Stimulated activated CD4-positive, alpha-beta T cell treated with anti-CD3 and anti-CD28 coated beads, Interleukin-1b, Interleukin-23, amount 100 ng/mL, for 24 hours (primary cell): ENCODE results near the gene SYNPO2.
"Not testable (repeated sequence)": the region's sequence is repeated elsewhere in the genome, so short reads cannot be mapped to it uniquely, and the experiment has no call there.

Experiments
- DNase-seq, 4 experiments: peaks; one replicate each; pipeline ENCODE4 v3.0.0-alpha.2; 2020; ENCODE audit warnings: low read depth in 4 of 4, low spot score in 1 of 4

The SYNPO2 gene

GRCh38 chr4:119053997-119054396 lies 165.3 kb downstream of the SYNPO2 start:
- DNase-seq, result no peak

DNA sequence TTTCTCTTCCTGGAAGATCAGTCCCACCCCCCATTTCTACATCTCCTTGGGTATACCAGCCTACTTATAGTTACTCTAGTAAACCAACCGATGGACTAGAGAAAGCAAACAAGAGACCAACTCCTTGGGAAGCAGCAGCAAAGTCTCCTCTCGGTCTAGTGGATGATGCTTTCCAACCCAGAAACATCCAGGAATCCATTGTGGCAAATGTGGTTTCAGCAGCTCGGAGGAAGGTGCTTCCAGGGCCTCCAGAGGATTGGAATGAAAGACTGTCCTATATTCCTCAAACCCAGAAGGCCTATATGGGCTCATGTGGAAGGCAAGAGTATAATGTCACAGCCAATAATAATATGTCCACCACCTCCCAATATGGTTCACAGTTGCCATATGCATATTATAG lies 168.8 kb downstream of the SYNPO2 start:
- no peak for DNase-seq

GRCh38 chr4:119059221-119059620 lies 170.6 kb downstream of the SYNPO2 start:
- no peak for DNase-seq

DNA sequence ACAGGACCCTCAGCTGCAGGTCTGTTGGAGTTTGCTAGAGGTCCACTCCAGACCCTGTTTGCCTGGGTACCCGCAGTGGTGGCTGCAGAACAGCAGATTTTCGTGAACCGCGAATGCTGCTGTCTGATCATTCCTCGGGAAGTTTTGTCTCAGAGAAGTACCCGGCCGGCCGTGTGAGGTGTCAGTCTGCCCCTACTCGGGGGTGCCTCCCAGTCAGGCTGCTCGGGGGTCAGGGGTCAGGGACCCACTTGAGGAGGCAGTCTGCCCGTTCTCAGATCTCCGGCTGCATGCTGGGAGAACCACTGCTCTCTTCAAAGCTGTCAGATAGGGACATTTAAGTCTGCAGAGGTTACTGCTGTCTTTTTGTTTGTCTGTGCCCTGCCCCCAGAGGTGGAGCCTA lies 178.5 kb downstream of the SYNPO2 start:
- DNase-seq, result not testable (repeated sequence)

DNA sequence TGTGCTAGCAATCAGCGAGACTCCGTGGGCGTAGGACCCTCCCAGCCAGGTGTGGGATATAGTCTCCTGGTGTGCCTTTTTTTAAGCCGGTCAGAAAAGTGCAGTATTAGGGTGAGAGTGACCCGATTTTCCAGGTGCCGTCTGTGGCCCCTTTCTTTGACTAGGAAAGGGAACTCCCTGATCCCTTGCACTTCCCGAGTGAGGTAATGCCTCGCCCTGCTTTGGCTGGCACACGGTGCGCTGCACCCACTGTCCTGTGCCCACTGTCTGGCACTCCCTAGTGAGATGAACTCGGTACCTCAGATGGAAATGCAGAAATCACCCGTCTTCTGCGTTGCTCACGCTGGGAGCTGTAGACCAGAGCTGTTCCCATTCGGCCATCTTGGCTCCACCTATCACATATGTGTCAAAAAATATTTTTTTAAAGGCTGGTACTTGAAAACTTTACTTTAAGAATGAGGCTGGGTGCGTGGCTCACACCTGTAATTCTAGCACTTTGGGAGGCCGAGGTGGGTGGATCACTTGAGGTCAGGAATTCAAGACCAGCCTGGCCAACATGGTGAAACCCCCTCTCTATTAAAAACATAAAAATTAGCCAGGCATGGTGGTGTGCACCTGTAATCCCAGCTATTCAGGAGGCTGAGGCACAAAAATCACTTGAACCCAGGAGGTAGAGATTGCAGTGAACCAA lies 179.2 kb downstream of the SYNPO2 start:
- DNase-seq, result not testable (repeated sequence)

- no peak for DNase-seq
These were observed 179.9 kb downstream of the SYNPO2 start for GRCh38 chr4:119068529-119068962.

DNA sequence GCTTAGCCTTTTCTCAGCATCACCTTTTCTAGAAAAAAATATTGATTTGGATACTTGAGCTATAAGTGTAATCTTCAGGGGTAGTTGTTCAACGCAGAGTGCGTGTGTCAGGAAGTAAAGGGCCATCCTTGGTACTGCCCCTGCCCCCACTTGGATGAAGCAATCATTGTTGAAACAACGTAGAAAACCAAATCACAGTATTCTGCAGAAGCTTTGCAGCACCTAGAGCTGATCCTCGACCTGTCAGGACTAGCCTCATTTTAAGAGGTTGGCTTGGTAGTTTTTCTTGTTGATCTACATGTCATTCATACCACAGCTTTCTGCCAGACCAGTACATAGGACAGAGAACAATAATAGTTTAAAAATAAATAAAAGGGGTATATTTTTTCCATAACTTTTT lies 181.6 kb downstream of the SYNPO2 start:
- no peak for DNase-seq

DNA sequence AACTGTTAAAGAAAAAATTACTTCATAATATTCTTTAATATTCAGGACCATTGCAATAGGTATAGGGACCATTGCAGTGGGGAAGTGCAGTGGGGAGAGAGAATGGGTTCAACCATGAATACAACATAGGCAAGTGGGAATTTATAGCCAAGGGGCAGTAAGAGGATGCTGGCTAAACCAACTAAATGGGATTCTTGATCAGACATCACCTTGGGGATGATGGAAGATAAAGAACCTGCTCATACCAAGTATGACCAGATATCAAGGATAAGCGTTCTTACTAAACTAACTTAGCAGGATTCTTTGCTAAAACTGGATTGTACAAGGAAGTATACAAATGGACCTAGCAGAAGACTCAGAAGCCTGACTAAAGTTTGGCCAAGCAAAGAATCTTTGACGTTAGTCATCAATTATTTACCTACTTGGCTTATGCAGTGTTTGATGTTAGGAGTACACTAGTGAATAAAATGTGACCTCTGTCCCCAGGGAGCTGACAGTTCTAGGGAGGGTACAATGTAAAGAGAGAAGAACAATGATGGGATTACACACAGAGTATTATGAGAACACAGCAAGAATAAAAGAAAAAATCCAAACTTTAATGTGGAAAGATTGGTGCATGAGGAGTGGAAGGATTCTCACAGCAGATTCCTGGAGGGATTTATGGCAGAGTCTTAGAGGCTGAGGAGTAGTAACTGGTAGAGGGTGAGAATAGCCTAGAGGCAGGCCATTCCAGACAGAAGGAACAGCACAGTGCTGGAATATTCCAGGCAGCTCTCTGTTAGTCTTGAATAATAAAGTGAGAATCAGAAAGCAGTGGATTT lies 192.3 kb downstream of the SYNPO2 start:
- no peak for DNase-seq

- no peak for DNase-seq
These were observed 192.8 kb downstream of the SYNPO2 start for GRCh38 chr4:119081542-119081859.

GRCh38 chr4:119081943-119082342 lies 193.3 kb downstream of the SYNPO2 start:
- DNase-seq, result no peak

- no peak for DNase-seq
These were observed 194.0 kb downstream of the SYNPO2 start for GRCh38 chr4:119082661-119083060.

DNA sequence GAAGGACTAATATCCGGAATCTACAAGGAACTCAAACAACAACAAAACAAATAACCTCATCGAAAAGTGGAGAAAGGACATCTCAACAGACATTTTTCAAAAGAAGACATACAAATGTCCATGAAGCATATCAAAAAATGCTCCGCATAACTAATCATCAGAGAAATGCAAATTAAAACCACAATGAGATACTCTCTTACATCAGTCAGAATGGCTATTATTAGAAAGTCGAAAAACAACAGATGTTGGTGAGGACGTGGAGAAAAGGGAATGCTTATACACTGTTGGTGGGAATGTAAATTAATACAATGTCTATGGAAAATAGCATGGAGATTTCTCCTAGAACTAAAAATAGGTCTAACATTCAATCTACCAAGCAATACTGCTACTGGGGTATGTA lies 195.9 kb downstream of the SYNPO2 start:
- DNase-seq, result no peak

GRCh38 chr4:119087121-119087520 lies 198.5 kb downstream of the SYNPO2 start:
- DNase-seq, result no peak

DNA sequence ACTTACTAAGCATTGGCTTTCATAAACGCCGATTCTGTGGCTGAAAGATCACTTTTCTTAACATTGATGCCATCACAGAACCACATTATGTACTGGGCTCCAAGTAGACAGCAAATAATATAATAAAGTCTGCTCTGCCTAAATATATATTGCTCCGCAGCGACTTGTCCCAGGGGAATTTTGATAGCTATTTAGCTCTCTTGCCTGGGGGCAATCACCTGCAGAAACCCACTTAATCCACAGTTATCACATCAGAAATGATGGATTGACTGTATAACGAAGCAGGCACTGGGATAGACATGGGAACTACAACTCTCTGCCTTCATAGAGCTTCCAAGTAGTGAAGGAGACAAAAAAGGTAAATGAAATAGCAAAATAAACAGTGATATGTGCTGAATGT lies 199.0 kb downstream of the SYNPO2 start:
- DNase-seq, result no peak

DNA sequence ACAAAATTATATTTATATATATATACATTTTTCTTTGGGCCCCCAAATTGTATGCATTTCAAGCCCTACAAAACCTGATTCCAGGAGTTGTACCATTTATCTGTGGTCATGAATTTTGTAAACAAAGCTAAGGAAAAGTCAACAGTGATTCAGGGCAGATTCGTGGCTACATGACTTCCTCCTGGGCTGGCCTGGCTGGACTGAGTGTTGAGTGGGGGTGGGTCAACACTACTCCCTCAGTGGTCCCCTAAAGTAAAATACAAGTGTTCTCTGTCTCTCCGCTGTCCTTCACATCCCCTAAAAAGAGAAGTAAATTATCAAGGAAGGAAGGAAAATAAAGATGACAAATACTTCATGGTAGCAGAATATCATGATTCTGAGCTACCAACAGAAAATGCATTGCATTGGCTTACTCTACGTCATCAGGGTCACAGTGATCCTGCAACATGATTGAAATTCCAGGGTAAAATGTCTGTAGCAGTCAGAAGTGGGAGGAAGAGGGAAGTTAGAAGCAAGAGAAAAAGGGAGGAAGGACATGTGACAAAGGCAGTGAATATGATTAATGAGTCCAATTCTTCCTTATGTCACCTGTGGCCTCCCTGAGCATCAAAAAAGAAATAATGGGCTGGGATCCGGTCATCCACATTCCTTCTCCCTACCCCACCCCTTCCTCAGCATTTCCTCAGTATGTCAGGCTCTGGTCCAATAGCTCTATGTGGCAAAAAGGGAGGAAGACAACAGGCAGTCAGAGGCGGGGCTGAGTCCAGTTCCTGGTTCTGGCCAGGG lies 204.6 kb downstream of the SYNPO2 start:
- DNase-seq, result no peak

DNA sequence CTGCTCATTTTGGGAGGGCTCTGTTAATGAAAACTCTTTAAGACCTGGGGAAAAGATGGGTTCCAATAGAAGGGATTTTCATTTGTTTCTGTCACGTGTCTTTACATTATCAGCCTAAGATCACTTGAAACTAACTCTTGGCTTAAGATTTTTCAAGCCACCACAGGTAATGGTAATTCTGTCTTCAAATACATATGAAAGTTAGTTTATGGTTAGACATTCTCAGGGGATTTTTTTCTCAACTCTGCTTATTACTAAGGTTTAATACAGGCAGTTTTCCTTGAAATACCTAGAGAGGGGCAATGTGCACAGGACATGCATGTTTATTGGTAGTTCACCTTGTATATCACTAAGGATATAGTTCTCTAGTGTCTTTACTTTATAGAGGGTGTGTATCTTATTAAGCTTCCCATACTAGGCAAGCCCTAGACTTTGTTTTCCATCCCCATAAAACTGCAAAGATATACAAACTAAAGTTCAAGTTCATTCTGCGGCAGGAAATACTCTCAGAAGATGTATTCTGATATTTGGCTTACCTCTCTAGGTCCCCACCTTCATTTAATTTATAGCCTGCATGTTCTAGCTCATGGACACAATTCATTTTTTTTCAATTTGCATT lies 208.7 kb downstream of the SYNPO2 start:
- DNase-seq, result no peak

DNA sequence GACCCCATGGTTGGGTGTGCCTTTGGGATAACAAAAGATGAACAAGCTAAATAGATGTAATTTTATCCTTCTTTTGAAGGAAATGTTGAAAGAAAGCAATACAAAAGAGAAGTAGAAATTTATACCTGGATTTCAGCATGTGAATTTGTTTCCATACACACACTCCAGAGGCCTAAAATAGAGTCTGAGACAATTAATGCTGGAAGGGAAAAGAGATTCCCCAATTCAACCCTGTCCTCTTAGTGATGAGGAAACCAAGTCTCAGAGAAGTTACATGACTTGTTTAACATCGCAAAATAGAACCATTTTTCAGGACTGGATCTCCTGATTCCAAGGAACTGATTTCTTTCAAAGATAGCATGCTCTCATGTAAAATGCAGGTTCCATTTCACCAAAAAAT lies 209.7 kb downstream of the SYNPO2 start:
- DNase-seq, result no peak

DNA sequence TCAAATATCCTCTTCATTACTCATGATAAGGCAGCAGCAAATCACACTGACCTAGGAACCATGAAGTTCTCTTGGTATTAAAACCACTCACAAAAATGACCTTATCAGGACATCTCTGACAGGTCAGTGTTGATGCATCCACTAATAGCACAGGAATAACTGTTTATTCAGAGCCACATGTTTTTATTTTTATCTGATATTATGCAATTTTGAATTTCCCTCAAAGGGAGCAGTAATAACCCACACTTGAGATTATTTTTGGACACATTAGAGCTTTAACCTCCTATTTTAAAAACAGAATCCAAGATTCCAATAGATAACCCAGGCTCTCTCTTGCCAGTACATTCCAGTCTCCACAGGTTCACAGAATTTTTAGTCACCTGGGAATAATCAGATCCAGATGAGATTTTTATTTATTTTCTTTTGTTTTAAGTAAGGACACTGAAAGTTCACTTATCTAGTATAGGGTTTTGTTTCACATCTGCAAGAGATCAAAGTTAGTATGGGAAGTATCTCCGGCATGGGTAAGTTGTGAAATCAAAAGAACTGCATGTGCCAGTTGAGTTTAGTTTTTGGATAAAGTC lies 210.7 kb downstream of the SYNPO2 start:
- no peak for DNase-seq

GRCh38 chr4:119100655-119101054 lies 212.0 kb downstream of the SYNPO2 start:
- DNase-seq, result no peak

DNA sequence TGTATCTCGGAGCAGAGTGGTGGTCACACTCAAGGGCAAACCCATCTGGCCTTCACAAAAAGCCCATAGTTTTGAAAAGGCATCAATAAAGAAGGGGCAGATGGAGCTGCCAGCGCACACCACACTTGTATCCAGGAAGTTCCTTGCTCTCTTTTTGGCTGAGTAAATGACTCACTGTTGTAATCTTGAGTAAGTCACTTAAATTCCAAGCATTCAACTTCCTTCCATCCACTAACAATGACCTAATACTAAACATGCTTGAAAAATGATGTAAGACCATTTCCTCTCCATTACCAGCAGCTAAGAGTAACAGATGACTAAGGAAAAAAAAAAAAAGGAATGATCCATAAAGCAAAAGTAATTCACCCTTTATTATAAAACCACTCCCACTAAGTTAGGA lies 214.6 kb downstream of the SYNPO2 start:
- DNase-seq, result no peak

DNA sequence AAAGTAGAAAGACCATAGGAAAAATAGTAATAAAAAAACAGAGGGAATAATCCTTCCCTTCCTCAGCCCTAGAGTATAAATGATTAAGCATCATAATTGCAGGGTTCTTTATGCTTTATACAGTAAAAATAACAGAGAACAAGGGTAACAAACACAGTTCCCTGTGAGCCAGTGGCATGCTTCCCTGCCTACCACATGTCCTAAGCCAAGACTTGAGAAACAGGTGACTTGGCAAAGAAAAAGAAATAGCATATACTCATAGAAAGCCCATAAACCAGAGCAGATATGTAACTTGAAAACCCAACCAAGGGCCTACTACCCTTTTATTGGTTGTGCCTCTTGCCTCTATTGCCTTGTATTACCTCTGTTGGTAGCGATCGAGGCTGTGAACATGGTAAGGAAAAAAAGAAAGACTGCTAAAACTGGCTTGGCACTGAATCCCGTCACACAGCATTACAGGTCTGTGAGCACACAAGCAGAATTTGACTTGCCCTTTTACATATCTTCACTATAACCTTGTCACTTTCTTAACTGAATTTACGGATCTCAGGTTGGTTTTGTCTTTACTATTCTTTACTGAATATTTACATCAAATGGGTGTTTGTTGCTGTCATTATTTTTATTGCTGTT lies 216.1 kb downstream of the SYNPO2 start:
- DNase-seq, result no peak
